ENCODE measurements around the gene RGS9BP. TPM values are rescaled to one million over a fixed set of nuclear protein-coding genes. Genes with fewer than 3 reads are reported as not detected.
"Not testable (repeated sequence)": the region's sequence is repeated elsewhere in the genome, so short reads cannot be mapped to it uniquely, and the experiment has no call there.

Gene RGS9BP
- total and polyA plus RNA-seq, 3 donors from 2014 or later = 0.58 to 2.4 (median 0.94) TPM

- WGBS, 2 donors = 2 to 6% methylated on average over 25 to 72 of the region's 93 CpGs
These were observed 16.5 kb downstream of the RGS9BP start for GRCh38 chr19:32691952-32692726.

GRCh38 chr19:32692727-32693061, 17.0 kb downstream of the RGS9BP start:
- H3K27ac ChIP-seq = peak overlapping the region; percentile 68 to 75
- WGBS, 2 donors = 27 to 31% methylated on average over 5 to 7 of the region's 7 CpGs
- DNase-seq = no peak
- H3K36me3 ChIP-seq (ENCODE audit: low read depth, missing control alignments) = no peaks in the 10 kb centered on the region
- no peaks in the 10 kb centered on the region for H3K27me3 ChIP-seq
- intact Hi-C loops (cut with DNase I; ENCODE audit: low total_unique reads) = no loop called here
- TF ChIP-seq CTCF (IDR thresholded peaks at IDR 0.05) = no peak
- TF ChIP-seq POLR2A (IDR thresholded peaks at IDR 0.05) = no peak
- peak overlapping the region; percentile 74 to 77 for H3K4me3 ChIP-seq
- H3K9me3 ChIP-seq = no peaks in the 10 kb centered on the region
- peaks cover 18% of the 10 kb centered on the region for H3K4me1 ChIP-seq

More at GRCh38 chr19:32691952-32692726, 16.5 kb downstream of the RGS9BP start:
- DNase-seq = peak; percentile 85
- intact Hi-C loops (cut with DNase I; ENCODE audit: low total_unique reads) = no loop called here
- Histone ChIP-seq H3K4me3 (peak overlapping the region; percentile 74 to 77), H3K9me3 (no peaks in the 10 kb centered on the region), H3K36me3 (ENCODE audit: low read depth, missing control alignments) (no peaks in the 10 kb centered on the region), H3K27ac (peak overlapping the region; percentile 68 to 75), H3K4me1 (peaks cover 18% of the 10 kb centered on the region), H3K27me3 (no peaks in the 10 kb centered on the region)
- no peak for TF ChIP-seq POLR2A (IDR thresholded peaks at IDR 0.05)
- no peak for TF ChIP-seq CTCF (IDR thresholded peaks at IDR 0.05)

GRCh38 chr19:32693151-32694108, 17.8 kb downstream of the RGS9BP start:
- DNase-seq = peak; percentile 46
- intact Hi-C loops (cut with DNase I; ENCODE audit: low total_unique reads); H3K27me3 ChIP-seq; H3K27ac ChIP-seq; H3K36me3 ChIP-seq (ENCODE audit: low read depth, missing control alignments); H3K9me3 ChIP-seq: not testable (repeated sequence)
- H3K4me1 ChIP-seq = peaks cover 18% of the 10 kb centered on the region
- WGBS, 2 donors = 85 to 90% methylated on average over 20 of the region's 20 CpGs
- H3K4me3 ChIP-seq = peak overlapping the region in 1 of 2 donors; percentile 74

- intact Hi-C loops (cut with DNase I; ENCODE audit: low total_unique reads); H3K9me3 ChIP-seq; H3K4me3 ChIP-seq; H3K36me3 ChIP-seq (ENCODE audit: low read depth, missing control alignments); H3K27ac ChIP-seq; DNase-seq; H3K27me3 ChIP-seq: not testable (repeated sequence)
- peaks cover 18% of the 10 kb centered on the region for H3K4me1 ChIP-seq
- 76 to 82% methylated on average over 2 of the region's 2 CpGs for WGBS, 2 donors
These were observed 18.7 kb downstream of the RGS9BP start for GRCh38 chr19:32694316-32694715.

GRCh38 chr19:32694851-32695250, 19.2 kb downstream of the RGS9BP start:
- WGBS, 2 donors = 34 to 56% methylated on average over 2 of the region's 2 CpGs
- H3K4me3 ChIP-seq; H3K27me3 ChIP-seq; H3K27ac ChIP-seq; H3K9me3 ChIP-seq; intact Hi-C loops (cut with DNase I; ENCODE audit: low total_unique reads); DNase-seq; H3K36me3 ChIP-seq (ENCODE audit: low read depth, missing control alignments): not testable (repeated sequence)
- peaks cover 18% of the 10 kb centered on the region for H3K4me1 ChIP-seq

- H3K4me3 ChIP-seq; intact Hi-C loops (cut with DNase I; ENCODE audit: low total_unique reads); H3K27ac ChIP-seq; H3K36me3 ChIP-seq (ENCODE audit: low read depth, missing control alignments); H3K9me3 ChIP-seq; H3K27me3 ChIP-seq; DNase-seq: not testable (repeated sequence)
- H3K4me1 ChIP-seq = peaks cover 18% of the 10 kb centered on the region
- WGBS, 2 donors = 69 to 89% methylated on average over 6 of the region's 6 CpGs
These were observed 19.9 kb downstream of the RGS9BP start for GRCh38 chr19:32695506-32695905.

GRCh38 chr19:32696771-32697170, 21.1 kb downstream of the RGS9BP start:
- DNase-seq; intact Hi-C loops (cut with DNase I; ENCODE audit: low total_unique reads); H3K27me3 ChIP-seq; H3K36me3 ChIP-seq (ENCODE audit: low read depth, missing control alignments); H3K27ac ChIP-seq; H3K9me3 ChIP-seq; H3K4me3 ChIP-seq: not testable (repeated sequence)
- WGBS, 2 donors = 85 to 93% methylated on average over 3 of the region's 3 CpGs
- H3K4me1 ChIP-seq = peaks cover 13% of the 10 kb centered on the region

GRCh38 chr19:32700129-32700528, 24.5 kb downstream of the RGS9BP start:
- WGBS, 2 donors = 88 to 97% methylated on average over 7 of the region's 7 CpGs
- intact Hi-C loops (cut with DNase I; ENCODE audit: low total_unique reads) = not testable (repeated sequence)

More at GRCh38 chr19:32700129-32700528, 24.5 kb downstream of the RGS9BP start:
- H3K4me1 ChIP-seq; H3K27ac ChIP-seq; H3K4me3 ChIP-seq; DNase-seq; H3K9me3 ChIP-seq; H3K27me3 ChIP-seq; H3K36me3 ChIP-seq (ENCODE audit: low read depth, missing control alignments): not testable (repeated sequence)
